GM12878 (cell line): ENCODE measurements around the gene SLC22A31. TPM values are rescaled to one million over a fixed set of nuclear protein-coding genes. Genes with fewer than 3 reads are reported as not detected.

Experiments used
- ATAC-seq: fragments of 200-7000 bp; cut with Tn5 transposase; 3 replicates; pipeline ENCODE4 v1.9.1; 2020; ENCODE audit warnings: mild to moderate bottlenecking, moderate library complexity
- BruUV-seq: library from RNA; stranded (reverse); fragments of 400-500 nt; replicated peaks from 2 replicates; lab custom pipeline; 2021; lab: Mats Ljungman, UMichigan
- CTCF ChIA-PET: fragments of 300-600 bp; sonication (Branson Sonifier 250); formaldehyde crosslinking; extraction: SDS; loops from one replicate; lab custom pipeline; 2021; ENCODE audit warnings: inconsistent platforms; lab: Yijun Ruan, JAX
- POLR2A ChIA-PET: fragments of 350-600 bp; formaldehyde crosslinking; extraction: SDS; loops from one replicate; lab custom pipeline; 2021; ENCODE audit warnings: inconsistent platforms; lab: Charles Lee
- RAD21 ChIA-PET: fragments of 300-600 bp; sonication (Branson Sonifier 250); formaldehyde crosslinking; loops from one replicate; lab custom pipeline; 2023; ENCODE audit warnings: antibody characterized with exemption; ENCODE audit not compliant: unreplicated experiment; lab: Charles Lee
- SMC1A ChIA-PET: fragments of 300-600 bp; sonication (Branson Sonifier 250); formaldehyde crosslinking; loops from one replicate; lab custom pipeline; 2023; ENCODE audit not compliant: unreplicated experiment, uncharacterized antibody; lab: Charles Lee
- DNase-seq: peaks from one replicate; pipeline ENCODE4 v3.0.0-alpha.2; 2011; ENCODE audit warnings: low read depth, low spot score
- FAIRE-seq: peaks from 3 replicates; lab custom pipeline; 2011; peaks lifted over from hg19 to GRCh38; lab: Jason Lieb, UNC
- H2AFZ ChIP-seq: 2 replicates; pipeline ENCODE4 v1.6.0; 2011; ENCODE audit warnings: low read depth, low read length, control low read depth; ENCODE audit not compliant: control insufficient read depth
- H3K27ac ChIP-seq: 2 replicates; pipeline ENCODE4 v1.5.1; 2011; ENCODE audit warnings: control low read depth; ENCODE audit not compliant: control insufficient read depth, insufficient read depth
- H3K27me3 ChIP-seq, 2 experiments: replicated peaks in 1 of 2; 2 replicates each; pipeline versions ENCODE4 v1.6.0 to v1.6.1; 2011; ENCODE audit warnings: low read length in 1 of 2; ENCODE audit not compliant: control insufficient read depth in 2 of 2, insufficient read depth in 2 of 2
- H3K36me3 ChIP-seq, 2 experiments: 2 replicates each; pipeline ENCODE4 v1.5.1; 2011; ENCODE audit warnings: low read length in 1 of 2; ENCODE audit not compliant: control insufficient read depth in 2 of 2, insufficient read depth in 2 of 2
- H3K4me1 ChIP-seq: 2 replicates; pipeline ENCODE4 v1.6.1; 2011; ENCODE audit warnings: mild to moderate bottlenecking, low read length, moderate library complexity, mixed read lengths; ENCODE audit not compliant: control insufficient read depth, insufficient read depth
- H3K4me2 ChIP-seq: 2 replicates; pipeline ENCODE4 v1.6.0; 2011; ENCODE audit warnings: control low read depth; ENCODE audit not compliant: control insufficient read depth, insufficient read depth
- H3K4me3 ChIP-seq: fragments of 200-600 bp; sonication (generic); 2 replicates; pipeline ENCODE4 v1.5.1; 2016
- H3K79me2 ChIP-seq: 2 replicates; pipeline ENCODE4 v1.6.0; 2011; ENCODE audit warnings: low read length; ENCODE audit not compliant: control insufficient read depth, insufficient read depth
- H3K9ac ChIP-seq: 2 replicates; pipeline ENCODE4 v1.8.0; 2011; ENCODE audit warnings: low read length, control low read depth, mixed read lengths; ENCODE audit not compliant: control insufficient read depth, insufficient read depth
- H3K9me3 ChIP-seq: replicated peaks from 3 replicates; pipeline ENCODE4 v1.5.1; 2011; ENCODE audit warnings: mild to moderate bottlenecking, low read length; ENCODE audit not compliant: control insufficient read depth, insufficient read depth
- H4K20me1 ChIP-seq: 2 replicates; pipeline ENCODE4 v1.6.0; 2011; ENCODE audit not compliant: control insufficient read depth, insufficient read depth
- BCL11A ChIP-seq: IDR thresholded peaks from 2 replicates; pipeline ENCODE4 v1.6.1; 2011; ENCODE audit warnings: low read depth, low read length
- CHD4 ChIP-seq: fragments of 200-600 bp; sonication (generic); IDR thresholded peaks from 2 replicates; pipeline ENCODE4 v1.6.1; 2016; ENCODE audit warnings: mild to moderate bottlenecking
- EP300 ChIP-seq, 2 experiments: fragments of 150-350 bp in 1 of 2; IDR thresholded peaks; 2 replicates each; pipeline ENCODE4 v1.6.1; 2011 to 2012; ENCODE audit warnings: low read depth in 2 of 2, low read length in 2 of 2, borderline replicate concordance in 1 of 2, improper control_type of control experiment in 1 of 2, inconsistent platforms in 1 of 2; ENCODE audit not compliant: control insufficient read depth in 1 of 2
- ETV6 ChIP-seq, 2 experiments: fragments of 450-650 bp in 1 of 2; IDR thresholded peaks in 1 of 2; conservative IDR thresholded peaks in 1 of 2; 2 replicates each; pipeline ENCODE4 v1.6.1; 2014; ENCODE audit warnings: antibody characterized with exemption in 1 of 2, borderline replicate concordance in 1 of 2, low read depth in 1 of 2, mild to moderate bottlenecking in 1 of 2, moderate library complexity in 1 of 2
- GABPA ChIP-seq: IDR thresholded peaks from 2 replicates; pipeline ENCODE4 v1.6.1; 2014; ENCODE audit warnings: antibody characterized with exemption, low read depth, mild to moderate bottlenecking, inconsistent platforms
- NR2C2 ChIP-seq: IDR thresholded peaks from 2 replicates; pipeline ENCODE4 v1.6.1; 2011; ENCODE audit warnings: borderline replicate concordance, low read depth; ENCODE audit not compliant: control insufficient read depth, insufficient read length
- PAX8 ChIP-seq: fragments of 450-650 bp; IDR thresholded peaks from 2 replicates; pipeline ENCODE4 v1.6.1; 2017; ENCODE audit warnings: mild to moderate bottlenecking, moderate library complexity
- RELA ChIP-seq: fragments of 450-650 bp; IDR thresholded peaks from 2 replicates; pipeline ENCODE4 v1.8.0; 2014; ENCODE audit warnings: borderline replicate concordance; ENCODE audit not compliant: partially characterized antibody
- RELB ChIP-seq: fragments of 450-650 bp; IDR thresholded peaks from 2 replicates; pipeline ENCODE4 v1.6.1; 2017; ENCODE audit warnings: low read depth, mild to moderate bottlenecking, moderate library complexity
- RUNX3 ChIP-seq: IDR thresholded peaks from 2 replicates; pipeline ENCODE4 v1.6.1; 2012; ENCODE audit warnings: low read length, inconsistent platforms
- SMARCA5 ChIP-seq: fragments of 450-650 bp; IDR thresholded peaks from 2 replicates; pipeline ENCODE4 v1.6.1; 2017; ENCODE audit warnings: mild to moderate bottlenecking
- STAT3 ChIP-seq: IDR thresholded peaks from 2 replicates; pipeline ENCODE4 v1.6.1; 2011; ENCODE audit warnings: low read depth, low read length, improper control_type of control experiment
- SUPT20H ChIP-seq: IDR thresholded peaks from 2 replicates; pipeline ENCODE4 v1.6.1; 2011; ENCODE audit warnings: low read depth, mild to moderate bottlenecking, low read length, moderate library complexity, borderline replicate concordance; ENCODE audit not compliant: control insufficient read depth
- SUZ12 ChIP-seq: fragments of 200-600 bp; sonication (generic); IDR thresholded peaks from one replicate; pipeline ENCODE4 v1.6.1; 2018; ENCODE audit warnings: antibody characterized with exemption, mild to moderate bottlenecking; ENCODE audit not compliant: unreplicated experiment
- TARDBP ChIP-seq: IDR thresholded peaks from 2 replicates; pipeline ENCODE4 v1.6.1; 2016; ENCODE audit warnings: borderline replicate concordance
- ZNF274 ChIP-seq: IDR thresholded peaks from one replicate; pipeline ENCODE4 v1.8.0; 2011; ENCODE audit not compliant: insufficient read length, insufficient read depth
- ZSCAN29 ChIP-seq: fragments of 450-650 bp; IDR thresholded peaks from 2 replicates; pipeline ENCODE4 v1.6.1; 2017; ENCODE audit warnings: mild to moderate bottlenecking, moderate library complexity
- WGBS: methylation state at CpG from one replicate; pipeline ENCODE4 v1.1.6; 2016; ENCODE audit warnings: low lambda C conversion rate; ENCODE audit not compliant: insufficient replicate concordance, insufficient coverage; ENCODE audit errors: missing lambda C conversion rate; 5-methylcytosine and 5-hydroxymethylcytosine counted together
- in situ Hi-C: fragments of 300-500 bp; cut with MboI; formaldehyde crosslinking; loops from 9 replicates; pipeline ENCODE4 v1.14.3; 2018; ENCODE audit warnings: mixed read lengths
- intact Hi-C: fragments of 100-400 bp; cut with micrococcal nuclease; formaldehyde crosslinking; loops from one replicate; pipeline ENCODE4 v1.14.2; 2022; ENCODE audit not compliant: unreplicated experiment
- polyA plus RNA-seq, 11 experiments: library from polyadenylated mRNA; depleted of rRNA in 4 of 11; unstranded in 6 of 11; stranded (reverse) in 5 of 11; fragments of >200 nt; fragmentation: Nextera tagmentation in 4 of 11; fragmentation: Illumina TruSeq in 1 of 11; extraction: Ambion mirVana in 4 of 11; extraction: Trizol in 1 of 11; gene quantifications; 1 replicate in 1 of 11; 2 replicates in 10 of 11; pipeline versions ENCODE4 v1.2.1 to v1.2.3, GENCODE V29; 2011 to 2016; ENCODE audit warnings: inconsistent platforms in 2 of 11, missing spikeins in 2 of 11, low read depth in 1 of 11
- total RNA-seq, 4 experiments: library from RNA; depleted of rRNA in 3 of 4; stranded (reverse); fragments of >200 nt in 3 of 4; fragmentation: Illumina TruSeq in 1 of 4; extraction: Trizol in 1 of 4; gene quantifications; 2 replicates each; pipeline versions ENCODE4 v1.2.1 to v1.2.3, GENCODE V29; 2013 to 2021

SLC22A31 gene
- total and polyA plus RNA-seq, 10 of the 15 experiments (the other 5 are each of a cell fraction or from before 2014, with no cell fraction given), result 0.13 to 0.24 (median 0.23) TPM; not detected in 7

DNA sequence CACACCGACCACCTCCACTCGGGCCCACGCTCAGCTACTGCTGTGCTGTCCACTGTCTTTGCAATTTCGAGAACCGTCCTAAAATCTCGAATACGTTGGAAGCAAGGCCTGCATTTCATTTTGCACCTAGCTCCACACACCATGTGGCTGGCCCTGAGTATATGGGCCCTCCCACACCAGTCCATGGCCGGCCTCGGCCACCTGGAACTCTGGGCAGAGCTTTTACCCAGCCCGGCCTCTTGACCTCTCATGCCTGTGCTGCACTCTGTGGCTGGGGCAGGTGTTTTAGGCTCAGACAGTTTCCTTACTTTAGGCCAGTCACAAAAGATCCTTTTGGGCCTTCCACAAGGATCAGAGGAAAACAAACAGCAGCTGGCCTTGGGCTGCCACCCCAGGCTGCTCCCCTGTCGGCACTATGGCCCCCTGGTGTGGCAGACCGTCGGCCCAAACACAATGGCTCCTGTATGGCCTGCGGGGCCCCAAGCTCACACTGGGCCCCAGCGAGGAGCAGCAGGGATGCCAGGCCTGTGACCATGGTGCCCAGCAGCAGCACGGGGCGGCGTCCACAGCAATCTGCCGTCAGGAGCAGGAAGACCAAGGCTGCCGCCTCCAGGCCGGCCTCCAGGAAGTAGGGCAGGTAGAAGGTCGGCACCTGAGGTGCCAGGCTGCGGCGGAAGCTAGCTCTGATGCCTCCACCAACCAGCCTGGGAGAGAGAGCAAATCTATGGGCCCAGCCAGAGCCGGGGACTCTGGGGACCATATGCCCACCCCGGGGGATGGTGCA lies 2.5 kb downstream of the SLC22A31 start:
- H3K9ac ChIP-seq, result no peak overlapping the region
- no peaks in the 10 kb centered on the region for H3K79me2 ChIP-seq
- no peak overlapping the region for H3K27ac ChIP-seq
- ChIA-PET CTCF (interaction anchor here (0.7 kb wide), 1 partner anchor 18 kb away, joined by 3 read pairs; no protein-coding TSS in a partner anchor), SMC1A (interaction anchor here (0.8 kb wide), 1 partner anchor 10 kb away, joined by 3 read pairs; no protein-coding TSS in a partner anchor), POLR2A (no interaction called here), RAD21 (no interaction called here)
- H2AFZ ChIP-seq, result no peak overlapping the region
- H3K4me3 ChIP-seq, result no peak overlapping the region
- ATAC-seq (no peak), DNase-seq (no peak), FAIRE-seq (no peak)
- peaks cover 3 to 9% of the 10 kb centered on the region in 2 experiments; a peak in 3 of 4 replicates for H3K27me3 ChIP-seq
- H4K20me1 ChIP-seq, result no peaks in the 10 kb centered on the region
- in situ Hi-C loops, result no loop called here
- H3K4me1 ChIP-seq, result no peaks in the 10 kb centered on the region
- BruUV-seq, result no TSS peak
- H3K4me2 ChIP-seq, result no peak overlapping the region
- TF ChIP-seq RUNX3 (no peak), CHD4 (no peak), TARDBP (no peak), RELB (no peak), EP300 (IDR thresholded peaks at IDR 0.05; ENCODE audit: borderline replicate concordance in 1 of 2, control insufficient read depth in 1 of 2, low read depth in 2 of 2, low read length in 2 of 2) (no peak), ETV6 (conservative IDR thresholded peaks at IDR 0.05 in 1 of 2, IDR thresholded peaks at IDR 0.05 in 1 of 2; ENCODE audit: borderline replicate concordance in 1 of 2, low read depth in 1 of 2) (no peak), RELA (no peak), BCL11A (no peak), ZSCAN29 (no peak), ZNF274 (no peak), STAT3 (no peak), SUPT20H (no peak), SMARCA5 (no peak), NR2C2 (no peak), GABPA (no peak), PAX8 (no peak), SUZ12 (no peak)
- no peaks in the 10 kb centered on the region for H3K36me3 ChIP-seq
- peaks cover 3% of the 10 kb centered on the region; the same call in 1 of the 3 replicates for H3K9me3 ChIP-seq
- intact Hi-C loops, result no loop called here
- 58% methylated on average over 26 of the region's 26 CpGs for WGBS
